Lower leg skin (tissue), 3 donors: ENCODE results near the gene CCDC78.

ENCODE experiments used
- CTCF ChIP-seq, 3 donors: fragments of 450-650 bp; IDR thresholded peaks; one replicate each; pipeline ENCODE4 v1.5.1; 2016; ENCODE audit warnings: antibody characterized with exemption in 3 of 3, mild to moderate bottlenecking in 3 of 3, moderate library complexity in 2 of 3
- POLR2A ChIP-seq, 2 donors: fragments of 450-650 bp; IDR thresholded peaks; one replicate each; pipeline ENCODE4 v1.6.1; 2016 to 2017; ENCODE audit warnings: antibody characterized with exemption in 2 of 2, mild to moderate bottlenecking in 1 of 2, moderate library complexity in 1 of 2

GRCh38 chr16:746637-747036 is 20.4 kb upstream of the CCDC78 start:
- TF ChIP-seq CTCF (IDR thresholded peaks at IDR 0.05) (no peak), POLR2A (IDR thresholded peaks at IDR 0.05) (no peak)
